ENCODE measurements around the gene KCND2.

Gene KCND2

DNA sequence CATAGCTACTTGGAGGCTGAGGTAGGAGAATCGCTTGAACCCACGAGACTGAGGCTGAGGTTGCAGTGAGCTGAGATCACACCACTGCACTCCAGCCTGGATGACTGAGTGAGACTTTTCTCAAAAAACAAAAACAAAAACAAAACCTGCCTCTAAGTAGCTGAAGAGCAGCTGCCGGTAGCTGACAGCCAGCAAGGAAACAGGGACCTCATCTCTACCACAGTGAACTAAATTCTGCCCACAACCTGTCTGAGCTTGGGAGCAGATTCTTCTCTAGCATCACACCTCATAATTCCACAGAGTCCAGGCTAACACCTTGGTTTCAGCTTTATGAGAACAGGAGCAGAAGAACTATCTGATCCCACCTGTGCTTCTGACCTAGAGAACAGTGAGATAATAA, 246.2 kb downstream of the KCND2 start:
- H3K4me3 ChIP-seq (ENCODE audit: low read depth, low read length): no peak overlapping the region
- TF ChIP-seq MYC (IDR thresholded peaks at IDR 0.05; ENCODE audit: low read depth, low read length): no peak
- TF ChIP-seq, protein P1, sequence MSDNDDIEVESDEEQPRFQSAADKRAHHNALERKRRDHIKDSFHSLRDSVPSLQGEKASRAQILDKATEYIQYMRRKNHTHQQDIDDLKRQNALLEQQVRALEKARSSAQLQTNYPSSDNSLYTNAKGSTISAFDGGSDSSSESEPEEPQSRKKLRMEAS (IDR thresholded peaks at IDR 0.05; ENCODE audit: low read depth, low read length): no peak
- TF ChIP-seq CTCF (IDR thresholded peaks at IDR 0.05; ENCODE audit: low read depth, low read length): no peak
- no peak for TF ChIP-seq POLR2A (IDR thresholded peaks at IDR 0.05; ENCODE audit: extremely low read depth, insufficient read length)
- DNase-seq (ENCODE audit: low read depth): no peak

DNA sequence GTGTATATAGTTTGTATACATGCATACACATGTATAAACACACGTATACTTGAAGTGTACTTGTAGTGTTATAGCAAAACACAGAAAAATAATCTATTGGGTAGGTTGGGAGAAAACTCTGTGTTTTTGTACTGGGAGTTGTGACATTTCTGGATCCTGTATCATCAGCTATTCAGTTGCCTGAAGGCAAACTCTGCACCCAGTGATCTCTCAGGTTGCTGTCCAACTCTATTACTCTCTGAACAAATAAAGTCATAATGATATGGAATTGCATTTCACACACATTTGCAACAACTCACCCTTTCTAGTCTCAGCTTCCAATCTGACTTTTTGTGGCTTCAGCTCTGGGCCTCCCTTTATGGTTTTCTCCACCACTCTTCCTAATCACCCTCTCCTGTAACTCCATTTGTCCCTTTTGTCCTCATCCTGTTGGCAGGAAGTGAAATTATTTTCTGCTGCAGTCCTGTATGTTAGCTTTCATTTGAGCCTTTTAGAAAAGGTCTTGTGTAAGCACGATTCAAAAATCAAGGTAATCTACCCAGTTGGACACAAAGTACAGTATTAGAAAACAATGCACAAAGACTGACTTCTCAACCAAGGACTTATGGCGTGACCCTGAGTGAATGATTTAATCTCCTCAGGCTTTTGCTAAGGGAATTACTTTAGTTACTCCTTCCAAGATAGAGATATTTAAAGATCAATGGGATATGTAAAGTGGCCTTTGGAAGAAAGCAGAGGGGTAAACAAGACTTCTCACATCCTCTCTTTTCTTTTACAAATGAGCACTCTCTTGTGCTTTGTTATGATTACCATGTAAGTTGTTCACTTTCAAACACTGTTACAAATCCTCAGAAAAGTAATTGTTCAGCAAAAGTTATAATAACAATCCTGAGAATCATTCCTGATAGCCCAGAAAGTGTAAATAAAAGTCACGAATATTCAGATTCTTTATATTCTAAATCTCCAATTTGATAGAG, 249.1 kb downstream of the KCND2 start:
- no peak for TF ChIP-seq MYC (IDR thresholded peaks at IDR 0.05; ENCODE audit: low read depth, low read length)
- TF ChIP-seq, protein P1 (IDR thresholded peaks at IDR 0.05; ENCODE audit: low read depth, low read length): no peak
- no peak overlapping the region for H3K4me3 ChIP-seq (ENCODE audit: low read depth, low read length)
- no peak for DNase-seq (ENCODE audit: low read depth)

DNA sequence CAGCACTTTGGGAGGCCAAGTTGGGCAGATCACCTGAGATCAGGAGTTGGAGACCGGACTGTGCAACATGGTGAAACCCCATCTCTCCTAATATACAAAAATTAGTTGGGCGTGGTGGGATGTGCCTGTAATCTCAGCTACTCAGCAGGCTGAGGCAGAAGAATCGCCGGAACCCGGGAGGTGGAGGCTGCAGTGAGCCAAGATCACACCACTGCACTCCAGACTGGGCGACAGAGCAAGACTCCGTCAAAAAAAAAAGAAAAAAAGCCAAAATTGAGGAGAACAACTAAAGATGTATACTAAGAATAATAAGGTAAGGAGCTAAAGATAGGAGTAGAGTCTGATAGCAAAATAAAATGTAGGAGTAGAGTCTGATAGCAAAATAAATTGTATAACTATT, 251.0 kb downstream of the KCND2 start:
- no peak overlapping the region for H3K4me3 ChIP-seq (ENCODE audit: low read depth, low read length)
- no peak for DNase-seq (ENCODE audit: low read depth)
- TF ChIP-seq CTCF (IDR thresholded peaks at IDR 0.05; ENCODE audit: low read depth, low read length): no peak
- TF ChIP-seq, protein P1 (IDR thresholded peaks at IDR 0.05; ENCODE audit: low read depth, low read length): no peak
- TF ChIP-seq MYC (IDR thresholded peaks at IDR 0.05; ENCODE audit: low read depth, low read length): no peak
- TF ChIP-seq POLR2A (IDR thresholded peaks at IDR 0.05; ENCODE audit: extremely low read depth, insufficient read length): no peak

- H3K4me3 ChIP-seq (ENCODE audit: low read depth, low read length): no peak overlapping the region
- TF ChIP-seq POLR2A (IDR thresholded peaks at IDR 0.05; ENCODE audit: extremely low read depth, insufficient read length): no peak
- TF ChIP-seq, protein P1 (IDR thresholded peaks at IDR 0.05; ENCODE audit: low read depth, low read length): no peak
- no peak for TF ChIP-seq MYC (IDR thresholded peaks at IDR 0.05; ENCODE audit: low read depth, low read length)
- no peak for TF ChIP-seq CTCF (IDR thresholded peaks at IDR 0.05; ENCODE audit: low read depth, low read length)
- no peak for DNase-seq (ENCODE audit: low read depth)
These were observed 254.0 kb downstream of the KCND2 start for GRCh38 chr7:120526902-120527509.

DNA sequence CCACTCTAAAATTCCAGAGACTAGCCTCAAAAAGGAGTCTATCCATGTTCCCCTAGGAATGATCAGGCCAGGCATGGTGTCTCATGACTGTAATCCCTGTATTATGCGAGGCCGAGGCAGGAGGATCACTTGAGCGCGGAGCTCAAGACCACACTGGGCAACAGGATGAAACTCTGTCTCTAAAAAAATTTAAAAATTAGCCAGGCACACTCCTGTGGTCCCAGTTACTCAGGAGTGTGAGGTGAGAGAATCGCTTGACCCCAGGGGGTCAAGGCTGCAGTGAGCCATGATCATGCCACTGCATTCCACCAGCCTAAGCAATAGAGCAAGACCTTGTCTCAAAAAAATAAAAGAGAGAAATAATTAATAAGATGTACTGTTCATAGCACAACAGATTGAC, 256.8 kb downstream of the KCND2 start:
- TF ChIP-seq, protein P1 (IDR thresholded peaks at IDR 0.05; ENCODE audit: low read depth, low read length): no peak
- TF ChIP-seq MYC (IDR thresholded peaks at IDR 0.05; ENCODE audit: low read depth, low read length) (no peak), POLR2A (IDR thresholded peaks at IDR 0.05; ENCODE audit: extremely low read depth, insufficient read length) (no peak), CTCF (IDR thresholded peaks at IDR 0.05; ENCODE audit: low read depth, low read length) (no peak)
- no peak overlapping the region for H3K4me3 ChIP-seq (ENCODE audit: low read depth, low read length)
- DNase-seq (ENCODE audit: low read depth): no peak

GRCh38 chr7:120538335-120538734, 265.4 kb downstream of the KCND2 start:
- no peak for DNase-seq (ENCODE audit: low read depth)
- TF ChIP-seq, protein P1 (IDR thresholded peaks at IDR 0.05; ENCODE audit: low read depth, low read length): no peak
- TF ChIP-seq CTCF (IDR thresholded peaks at IDR 0.05; ENCODE audit: low read depth, low read length): no peak
- no peak for TF ChIP-seq MYC (IDR thresholded peaks at IDR 0.05; ENCODE audit: low read depth, low read length)
- TF ChIP-seq POLR2A (IDR thresholded peaks at IDR 0.05; ENCODE audit: extremely low read depth, insufficient read length): no peak
- no peak overlapping the region for H3K4me3 ChIP-seq (ENCODE audit: low read depth, low read length)

Data from NB4 (cell line).